ENCODE data around the gene RIMS4. TPM values are rescaled to one million over a fixed set of nuclear protein-coding genes. Genes with fewer than 3 reads are reported as not detected.

The RIMS4 gene
- total RNA-seq, 1 donor from 2014 or later = 6.4 TPM

- Histone ChIP-seq H3K4me1 (no peaks in the 10 kb centered on the region), H3K4me3 (no peak overlapping the region), H3K36me3 (no peaks in the 10 kb centered on the region), H3K27me3 (no peaks in the 10 kb centered on the region), H3K27ac (no peak overlapping the region), H3K9me3 (no peaks in the 10 kb centered on the region)
- DNase-seq (ENCODE audit: extremely low spot score in 2 of 2) = no peak
- intact Hi-C loops (cut with DNase I) = no loop called here
- TF ChIP-seq POLR2AphosphoS5 (IDR thresholded peaks at IDR 0.05; ENCODE audit: insufficient read depth in 1 of 2, low read depth in 1 of 2) = no peak
- TF ChIP-seq POLR2A (IDR thresholded peaks at IDR 0.05) = no peak
- no peak for TF ChIP-seq CTCF (IDR thresholded peaks at IDR 0.05)
These were observed 51.9 kb downstream of the RIMS4 start for GRCh38 chr20:44758247-44759101.

GRCh38 chr20:44756956-44757355 lies 53.4 kb downstream of the RIMS4 start:
- Histone ChIP-seq H3K4me1 (no peaks in the 10 kb centered on the region), H3K36me3 (no peaks in the 10 kb centered on the region), H3K27me3 (no peaks in the 10 kb centered on the region), H3K27ac (no peak overlapping the region), H3K4me3 (no peak overlapping the region), H3K9me3 (no peaks in the 10 kb centered on the region)
- no peak for DNase-seq (ENCODE audit: extremely low spot score in 2 of 2)
- TF ChIP-seq POLR2AphosphoS5 (IDR thresholded peaks at IDR 0.05; ENCODE audit: insufficient read depth in 1 of 2, low read depth in 1 of 2) (no peak), CTCF (IDR thresholded peaks at IDR 0.05) (no peak), POLR2A (IDR thresholded peaks at IDR 0.05) (no peak)
- intact Hi-C loops (cut with DNase I) = no loop called here

GRCh38 chr20:44756011-44756688 lies 54.2 kb downstream of the RIMS4 start:
- H3K4me3 ChIP-seq = no peak overlapping the region
- TF ChIP-seq POLR2AphosphoS5 (IDR thresholded peaks at IDR 0.05; ENCODE audit: insufficient read depth in 1 of 2, low read depth in 1 of 2) (no peak), CTCF (IDR thresholded peaks at IDR 0.05) (no peak), POLR2A (IDR thresholded peaks at IDR 0.05) (no peak)
- H3K4me1 ChIP-seq = no peaks in the 10 kb centered on the region
- intact Hi-C loops (cut with DNase I) = no loop called here
- no peak for DNase-seq (ENCODE audit: extremely low spot score in 2 of 2)
- H3K9me3 ChIP-seq = no peaks in the 10 kb centered on the region
- no peak overlapping the region for H3K27ac ChIP-seq
- H3K36me3 ChIP-seq = no peaks in the 10 kb centered on the region
- H3K27me3 ChIP-seq = no peaks in the 10 kb centered on the region

GRCh38 chr20:44754554-44754953 lies 55.8 kb downstream of the RIMS4 start:
- intact Hi-C loops (cut with DNase I) = no loop called here
- no peak overlapping the region for H3K27ac ChIP-seq
- H3K27me3 ChIP-seq = no peaks in the 10 kb centered on the region
- no peak overlapping the region for H3K4me3 ChIP-seq
- DNase-seq (ENCODE audit: extremely low spot score in 2 of 2) = no peak
- H3K36me3 ChIP-seq = no peaks in the 10 kb centered on the region
- H3K4me1 ChIP-seq = no peaks in the 10 kb centered on the region
- TF ChIP-seq POLR2AphosphoS5 (IDR thresholded peaks at IDR 0.05; ENCODE audit: insufficient read depth in 1 of 2, low read depth in 1 of 2) (no peak), CTCF (IDR thresholded peaks at IDR 0.05) (no peak), POLR2A (IDR thresholded peaks at IDR 0.05) (no peak)
- H3K9me3 ChIP-seq = no peaks in the 10 kb centered on the region
